HFF-Myc (cell line): ENCODE results near the gene KCNQ1.

Experiments
- DNase-seq: peaks from one replicate; pipeline ENCODE4 v3.0.0-alpha.2; 2011; ENCODE audit warnings: low read depth; ENCODE audit errors: extremely low read depth
- H3K4me3 ChIP-seq: replicated peaks from 2 replicates; pipeline ENCODE4 v1.5.1; 2011; ENCODE audit warnings: low read depth, mild to moderate bottlenecking, control low read depth, low read length
- CTCF ChIP-seq: IDR thresholded peaks from 2 replicates; pipeline ENCODE4 v1.5.1; 2012; ENCODE audit warnings: mild to moderate bottlenecking, low read depth, low read length, control low read depth; ENCODE audit errors: missing control alignments

Gene KCNQ1

GRCh38 chr11:2886936-2887335 lies 442.1 kb downstream of the KCNQ1 start:
- no peak for TF ChIP-seq CTCF
- H3K4me3 ChIP-seq: no peak overlapping the region
- DNase-seq: no peak

- DNase-seq: no peak
- no peak for TF ChIP-seq CTCF
- H3K4me3 ChIP-seq: no peak overlapping the region
These were observed 442.8 kb downstream of the KCNQ1 start for GRCh38 chr11:2887515-2888195.

- H3K4me3 ChIP-seq: no peak overlapping the region
- peak; percentile 98 for TF ChIP-seq CTCF
- no peak for DNase-seq
These were observed 443.6 kb downstream of the KCNQ1 start for GRCh38 chr11:2888266-2888968.

GRCh38 chr11:2889362-2890273 lies 444.8 kb downstream of the KCNQ1 start:
- DNase-seq: no peak
- no peak overlapping the region for H3K4me3 ChIP-seq
- TF ChIP-seq CTCF: no peak

- H3K4me3 ChIP-seq: no peak overlapping the region
- no peak for TF ChIP-seq CTCF
- DNase-seq: no peak
These were observed 445.9 kb downstream of the KCNQ1 start for GRCh38 chr11:2890466-2891294.
